OCI-LY7 (cell line): Measurements from ENCODE around the gene CLSTN3. TPM values are rescaled to one million over a fixed set of nuclear protein-coding genes. Genes with fewer than 3 reads are reported as not detected.

Experiments used
- BruUV-seq: library from RNA; stranded (reverse); fragments of 400-500 nt; replicated peaks from 2 replicates; lab custom pipeline; 2021; lab: Mats Ljungman, UMichigan
- CTCF ChIA-PET: fragments of 300-600 bp; sonication (Branson Sonifier 250); formaldehyde crosslinking; loops from one replicate; lab custom pipeline; 2022; ENCODE audit warnings: antibody characterized with exemption; ENCODE audit not compliant: unreplicated experiment; lab: Charles Lee
- POLR2A ChIA-PET: fragments of 300-600 bp; sonication (Branson Sonifier 250); formaldehyde crosslinking; loops from one replicate; lab custom pipeline; 2022; ENCODE audit warnings: antibody characterized with exemption; lab: Charles Lee
- DNase-seq: peaks from one replicate; pipeline ENCODE4 v3.0.0-alpha.2; 2015; ENCODE audit warnings: low spot score
- H2AFZ ChIP-seq: fragments of 200-600 bp; sonication (generic), shearing (Covaris generic); 2 replicates; pipeline ENCODE4 v1.6.1; 2014; ENCODE audit warnings: mild to moderate bottlenecking, antibody characterized with exemption, low read length, moderate library complexity
- H3K27ac ChIP-seq: fragments of 200-600 bp; sonication (generic); 2 replicates; pipeline ENCODE4 v1.5.1; 2014; ENCODE audit warnings: mixed run types, low read depth, mild to moderate bottlenecking, moderate library complexity, low read length, inconsistent platforms; ENCODE audit not compliant: poor library complexity, severe bottlenecking
- H3K36me3 ChIP-seq: fragments of 200-600 bp; sonication (generic); 2 replicates; pipeline ENCODE4 v1.6.1; 2014; ENCODE audit warnings: mild to moderate bottlenecking, antibody characterized with exemption, low read length, moderate library complexity, mixed read lengths; ENCODE audit not compliant: insufficient read depth
- H3K4me1 ChIP-seq: fragments of 200-600 bp; sonication (generic); 2 replicates; pipeline ENCODE4 v1.5.1; 2014; ENCODE audit warnings: mild to moderate bottlenecking, low read length; ENCODE audit not compliant: insufficient read depth, poor library complexity, severe bottlenecking
- H3K4me2 ChIP-seq: fragments of 200-600 bp; sonication (generic); 2 replicates; pipeline ENCODE4 v1.6.1; 2014; ENCODE audit warnings: mild to moderate bottlenecking, low read length
- H3K4me3 ChIP-seq: fragments of 200-600 bp; sonication (generic); 2 replicates; pipeline ENCODE4 v1.5.1; 2014; ENCODE audit warnings: mild to moderate bottlenecking, low read depth, low read length; ENCODE audit not compliant: poor library complexity, severe bottlenecking
- H3K79me2 ChIP-seq: fragments of 200-600 bp; sonication (generic); 2 replicates; pipeline ENCODE4 v1.6.1; 2016; ENCODE audit warnings: low read depth, mild to moderate bottlenecking, low read length, moderate library complexity, mixed read lengths; ENCODE audit not compliant: insufficient read depth
- H3K9me2 ChIP-seq: fragments of 200-600 bp; sonication (generic); 2 replicates; pipeline ENCODE4 v1.6.1; 2016; ENCODE audit warnings: mild to moderate bottlenecking, low read length, mixed read lengths; ENCODE audit not compliant: insufficient read depth
- H3K9me3 ChIP-seq: fragments of 200-600 bp; sonication (generic); 2 replicates; pipeline ENCODE4 v1.6.1; 2014; ENCODE audit warnings: mild to moderate bottlenecking, mixed run types, low read length, mixed read lengths
- H4K20me1 ChIP-seq: fragments of 200-600 bp; sonication (generic); 2 replicates; pipeline ENCODE4 v1.6.1; 2014; ENCODE audit warnings: mild to moderate bottlenecking, antibody characterized with exemption, low read length, moderate library complexity, mixed read lengths; ENCODE audit not compliant: insufficient read depth
- CTCF ChIP-seq: fragments of 200-600 bp; sonication (generic); conservative IDR thresholded peaks from 2 replicates; pipeline ENCODE4 v1.5.1; 2014; ENCODE audit warnings: mild to moderate bottlenecking, antibody characterized with exemption, low read length, moderate library complexity, mixed read lengths
- EZH2phosphoT487 ChIP-seq: fragments of 200-600 bp; sonication (generic); IDR thresholded peaks from 2 replicates; pipeline ENCODE4 v1.6.1; 2018; ENCODE audit warnings: low read depth, borderline replicate concordance, mild to moderate bottlenecking, mixed run types, antibody characterized with exemption, low read length, moderate library complexity, mixed read lengths
- intact Hi-C: fragments of 100-400 bp; cut with micrococcal nuclease; formaldehyde crosslinking; loops from one replicate; pipeline ENCODE4 v1.10.0; 2022; ENCODE audit not compliant: unreplicated experiment
- total RNA-seq, 2 experiments: library from RNA; depleted of rRNA in 1 of 2; stranded (reverse); fragments of >200 nt in 1 of 2; shearing (Covaris generic) in 1 of 2; gene quantifications; 2 replicates each; pipeline ENCODE4 v1.2.3, GENCODE V29; 2014 to 2022

CLSTN3 gene
- total RNA-seq, 2 experiments from 2014 or later = 18.5 to 34.2 TPM

- TF ChIP-seq EZH2phosphoT487 = no peak
- no peak for TF ChIP-seq CTCF
- no peak for DNase-seq
- no peaks in the 10 kb centered on the region for H3K9me2 ChIP-seq
- no peak overlapping the region for H3K4me2 ChIP-seq
- no peak overlapping the region for H3K4me3 ChIP-seq
- BruUV-seq = no TSS peak
- POLR2A ChIA-PET = interaction anchor here (0.7 to 1.1 kb wide), 2 partner anchors 11 to 13 kb away, joined by 3 to 4 read pairs; no protein-coding TSS in a partner anchor
- H3K36me3 ChIP-seq = no peaks in the 10 kb centered on the region
- no peak overlapping the region for H3K27ac ChIP-seq
- CTCF ChIA-PET = interaction anchor here (0.6 kb wide), 1 partner anchor 31 kb away, joined by 3 read pairs; no protein-coding TSS in a partner anchor
- H3K79me2 ChIP-seq = no peaks in the 10 kb centered on the region
- intact Hi-C loops = no loop called here
- peaks cover 3% of the 10 kb centered on the region for H3K4me1 ChIP-seq
- H3K9me3 ChIP-seq = no peaks in the 10 kb centered on the region
- H2AFZ ChIP-seq = no peak overlapping the region
- no peaks in the 10 kb centered on the region for H4K20me1 ChIP-seq
Observed at GRCh38 chr12:7096006-7096932, 33.9 kb upstream of the CLSTN3 start.

- no peak overlapping the region for H2AFZ ChIP-seq
- no TSS peak for BruUV-seq
- peaks cover 3% of the 10 kb centered on the region for H3K4me1 ChIP-seq
- ChIA-PET POLR2A (interaction anchor here (0.7 kb wide), 1 partner anchor 12 kb away, joined by 4 read pairs; no protein-coding TSS in a partner anchor), CTCF (no interaction called here)
- H4K20me1 ChIP-seq = no peaks in the 10 kb centered on the region
- H3K36me3 ChIP-seq = no peaks in the 10 kb centered on the region
- H3K79me2 ChIP-seq = no peaks in the 10 kb centered on the region
- no peaks in the 10 kb centered on the region for H3K9me3 ChIP-seq
- no peaks in the 10 kb centered on the region for H3K9me2 ChIP-seq
- H3K4me2 ChIP-seq = no peak overlapping the region
- no peak for DNase-seq
- TF ChIP-seq CTCF (no peak), EZH2phosphoT487 (no peak)
- no peak overlapping the region for H3K4me3 ChIP-seq
- no peak overlapping the region for H3K27ac ChIP-seq
- intact Hi-C loops = no loop called here
Observed at GRCh38 chr12:7096979-7097378, 33.2 kb upstream of the CLSTN3 start.
